Sciatic nerve (tissue), 2 donors: ENCODE measurements around the gene FAR2. TPM values are rescaled to one million over a fixed set of nuclear protein-coding genes. Genes with fewer than 3 reads are reported as not detected.

ENCODE experiments used
- ATAC-seq: fragments of 200-7000 bp; cut with Tn5 transposase; one replicate; pipeline ENCODE4 v1.9.1; 2020; ENCODE audit warnings: mild to moderate bottlenecking, moderate library complexity
- DNase-seq: peaks from one replicate; pipeline ENCODE4 v3.0.0-alpha.2; 2020; ENCODE audit warnings: low spot score
- intact Hi-C: fragments of 100-400 bp; cut with DNase I; formaldehyde crosslinking; loops from one replicate; pipeline ENCODE4 v1.14.2; 2022
- total RNA-seq: library from RNA; stranded (reverse); fragmentation: NEBNext Ultra II Directional; extraction: Animal tissue kit (Norgen Biotek cat#: 25700); gene quantifications from one replicate; pipeline ENCODE4 v1.2.1, GENCODE V29; 2021
- donor health status: DM: no; HTN: no; CAD: no.
- donor health status: DM: no; HTN: no; CAD: no.

Gene FAR2
- total RNA-seq, 1 donor from 2014 or later, result 8.6 TPM

GRCh38 chr12:29226616-29227015 lies 77.5 kb downstream of the FAR2 start:
- DNase-seq (no peak), ATAC-seq (no peak)
- intact Hi-C loops, result no loop called here

- no peak for DNase-seq
- intact Hi-C loops, result no loop called here
- ATAC-seq, result no peak
Observed at GRCh38 chr12:29228474-29229157, 79.5 kb downstream of the FAR2 start.

- ATAC-seq (no peak), DNase-seq (no peak)
- intact Hi-C loops, result no loop called here
Observed at GRCh38 chr12:29229158-29229505, 80.1 kb downstream of the FAR2 start.

GRCh38 chr12:29229937-29230336 lies 80.9 kb downstream of the FAR2 start:
- ATAC-seq (no peak), DNase-seq (no peak)
- intact Hi-C loops, result no loop called here

- intact Hi-C loops, result no loop called here
- no peak for ATAC-seq
- DNase-seq, result no peak
Observed at GRCh38 chr12:29230800-29231560, 81.9 kb downstream of the FAR2 start.

GRCh38 chr12:29232086-29232485 lies 83.0 kb downstream of the FAR2 start:
- no peak for DNase-seq
- no peak for ATAC-seq
- intact Hi-C loops, result no loop called here

GRCh38 chr12:29234552-29234951 lies 85.5 kb downstream of the FAR2 start:
- DNase-seq (no peak), ATAC-seq (no peak)
- intact Hi-C loops, result no loop called here

GRCh38 chr12:29234965-29235626 lies 86.0 kb downstream of the FAR2 start:
- intact Hi-C loops, result no loop called here
- DNase-seq (no peak), ATAC-seq (no peak)

- ATAC-seq (no peak), DNase-seq (no peak)
- intact Hi-C loops, result no loop called here
Observed at GRCh38 chr12:29238822-29239291, 89.8 kb downstream of the FAR2 start.

GRCh38 chr12:29239336-29239735 lies 90.3 kb downstream of the FAR2 start:
- intact Hi-C loops, result no loop called here
- DNase-seq, result no peak
- ATAC-seq, result no peak

- ATAC-seq (no peak), DNase-seq (no peak)
- intact Hi-C loops, result no loop called here
Observed at GRCh38 chr12:29240441-29240840, 91.4 kb downstream of the FAR2 start.

- ATAC-seq, result peak; percentile 93
- no peak for DNase-seq
- intact Hi-C loops, result no loop called here
Observed at GRCh38 chr12:29241821-29242591, 92.9 kb downstream of the FAR2 start.

- intact Hi-C loops, result no loop called here
- ATAC-seq, result peak; percentile 47
- no peak for DNase-seq
Observed at GRCh38 chr12:29242921-29243431, 93.9 kb downstream of the FAR2 start.

GRCh38 chr12:29244159-29244765 lies 95.2 kb downstream of the FAR2 start:
- no peak for ATAC-seq
- intact Hi-C loops, result no loop called here
- DNase-seq, result no peak

GRCh38 chr12:29245246-29245645 lies 96.2 kb downstream of the FAR2 start:
- DNase-seq (no peak), ATAC-seq (no peak)
- intact Hi-C loops, result no loop called here

- ATAC-seq (no peak), DNase-seq (no peak)
- intact Hi-C loops, result no loop called here
Observed at GRCh38 chr12:29249930-29250329, 100.9 kb downstream of the FAR2 start.

GRCh38 chr12:29253906-29254625 lies 105.0 kb downstream of the FAR2 start:
- ATAC-seq, result no peak
- intact Hi-C loops, result no loop called here

GRCh38 chr12:29255042-29255441 lies 106.0 kb downstream of the FAR2 start:
- intact Hi-C loops, result no loop called here
- no peak for ATAC-seq
- no peak for DNase-seq

More at GRCh38 chr12:29253906-29254625, 105.0 kb downstream of the FAR2 start:
- DNase-seq, result no peak
